Urothelium cell line (cell line): ENCODE data around the gene EIF4E1B.
A peak's percentile ranks its signal among the peaks of the same experiment; 100 is the strongest.
"Not testable (repeated sequence)": the region's sequence is repeated elsewhere in the genome, so short reads cannot be mapped to it uniquely, and the experiment has no call there.

ENCODE experiments used
- DNase-seq: peaks from one replicate; pipeline ENCODE4 v3.0.0; 2011; ENCODE audit warnings: low spot score, mixed read lengths
- FAIRE-seq: peaks from 2 replicates; lab custom pipeline; 2011; peaks lifted over from hg19 to GRCh38; lab: Jason Lieb, UNC

The EIF4E1B gene

GRCh38 chr5:176629853-176630680 lies at the start of gene EIF4E1B, which contains the start of gene SNCB:
Gene EIF4E1B, plus strand, starts transcription at chr5:176630675. Its CDS starts 12,113 bp downstream, at chr5:176642788.
Gene SNCB, minus strand, starts transcription at chr5:176630534. Its CDS starts 880 bp downstream, at chr5:176629654.
- FAIRE-seq (peak; percentile 80), DNase-seq (peak; percentile 81)

GRCh38 chr5:176581361-176581760 lies 49.1 kb upstream of the EIF4E1B start:
- FAIRE-seq: no peak
- DNase-seq: no peak

GRCh38 chr5:176583076-176583475 lies 47.4 kb upstream of the EIF4E1B start:
- FAIRE-seq (peak; percentile 53), DNase-seq (no peak)

- DNase-seq (no peak), FAIRE-seq (no peak)
Measured at GRCh38 chr5:176587398-176587797, 43.1 kb upstream of the EIF4E1B start.

GRCh38 chr5:176588297-176588696 lies 42.2 kb upstream of the EIF4E1B start:
- no peak for DNase-seq
- FAIRE-seq: peak; percentile 70

GRCh38 chr5:176589039-176589769 lies 41.3 kb upstream of the EIF4E1B start:
- DNase-seq: no peak
- no peak for FAIRE-seq

GRCh38 chr5:176590035-176590717 lies 40.3 kb upstream of the EIF4E1B start:
- no peak for DNase-seq
- FAIRE-seq: no peak

- not testable (repeated sequence) for FAIRE-seq, DNase-seq
Measured at GRCh38 chr5:176591667-176592066, 38.8 kb upstream of the EIF4E1B start.

GRCh38 chr5:176592573-176592972 lies 37.9 kb upstream of the EIF4E1B start:
- no peak for FAIRE-seq
- DNase-seq: no peak

- FAIRE-seq (no peak), DNase-seq (no peak)
Measured at GRCh38 chr5:176593273-176593869, 37.1 kb upstream of the EIF4E1B start.

GRCh38 chr5:176594554-176594953 lies 35.9 kb upstream of the EIF4E1B start:
- no peak for DNase-seq
- no peak for FAIRE-seq

GRCh38 chr5:176595386-176595943 lies 35.0 kb upstream of the EIF4E1B start:
- DNase-seq (no peak), FAIRE-seq (no peak)

- FAIRE-seq (no peak), DNase-seq (no peak)
Measured at GRCh38 chr5:176596069-176596644, 34.3 kb upstream of the EIF4E1B start.

- FAIRE-seq: no peak
- no peak for DNase-seq
Measured at GRCh38 chr5:176596689-176597416, 33.6 kb upstream of the EIF4E1B start.

GRCh38 chr5:176597417-176598389 lies 32.8 kb upstream of the EIF4E1B start:
- FAIRE-seq (no peak), DNase-seq (no peak)

GRCh38 chr5:176599749-176600430 lies 30.6 kb upstream of the EIF4E1B start:
- FAIRE-seq, DNase-seq: not testable (repeated sequence)

- DNase-seq (no peak), FAIRE-seq (no peak)
Measured at GRCh38 chr5:176601901-176602482, 28.5 kb upstream of the EIF4E1B start.
